A204.1 (cell line): ENCODE results near the gene NHLH1.

Experiments
- FAIRE-seq: peaks from 2 replicates; lab custom pipeline; 2012; peaks lifted over from hg19 to GRCh38; lab: Jason Lieb, UNC

Gene NHLH1

GRCh38 chr1:160412028-160412362 lies 45.1 kb downstream of the NHLH1 start:
- FAIRE-seq = no peak

GRCh38 chr1:160413716-160414115 lies 46.8 kb downstream of the NHLH1 start:
- no peak for FAIRE-seq

GRCh38 chr1:160414881-160415280 lies 48.0 kb downstream of the NHLH1 start:
- no peak for FAIRE-seq

GRCh38 chr1:160415696-160416290 lies 48.9 kb downstream of the NHLH1 start:
- FAIRE-seq = no peak

- FAIRE-seq = no peak
These were observed 49.5 kb downstream of the NHLH1 start for GRCh38 chr1:160416369-160416768.

GRCh38 chr1:160418483-160418882 lies 51.6 kb downstream of the NHLH1 start:
- FAIRE-seq = no peak

- no peak for FAIRE-seq
These were observed 52.4 kb downstream of the NHLH1 start for GRCh38 chr1:160419150-160419837.

GRCh38 chr1:160419838-160420169 lies 52.9 kb downstream of the NHLH1 start:
- FAIRE-seq = no peak

GRCh38 chr1:160420881-160421842 lies 54.3 kb downstream of the NHLH1 start:
- no peak for FAIRE-seq

GRCh38 chr1:160421881-160422280 lies 55.0 kb downstream of the NHLH1 start:
- no peak for FAIRE-seq
